ENCODE data around the gene RASSF3.

The RASSF3 gene

DNA sequence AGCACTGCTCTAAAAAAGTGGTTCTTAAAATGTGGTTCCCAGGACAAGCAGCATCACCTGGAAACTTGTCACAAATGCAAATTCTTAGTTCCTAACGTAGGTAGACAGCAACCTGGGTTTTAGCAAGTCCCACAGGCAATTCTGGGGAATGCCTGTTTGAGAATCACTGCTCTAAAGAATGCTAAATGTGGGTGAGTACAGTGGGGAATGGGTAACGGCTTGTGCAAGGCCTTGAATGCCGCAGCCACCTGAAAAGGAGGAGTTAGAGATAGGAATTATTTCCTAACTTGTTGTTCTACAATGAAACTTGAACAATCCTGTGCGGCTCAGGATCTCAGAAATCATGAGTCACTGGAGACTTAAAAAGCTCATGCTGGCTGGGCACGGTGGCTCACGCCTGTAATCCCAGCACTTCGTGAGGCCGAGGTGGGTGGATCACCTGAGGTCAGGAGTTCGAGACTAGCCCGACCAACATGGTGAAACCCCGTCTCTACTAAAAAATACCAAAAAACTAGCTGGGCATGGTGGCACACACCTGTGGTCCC lies 114.0 kb downstream of the RASSF3 start:
- in situ Hi-C loops (cut with HindIII; ENCODE audit: low sequenced_read_pairs): no loop called here
- DNase-seq (ENCODE audit: low read depth, low spot score): no peak
- H3K4me3 ChIP-seq (ENCODE audit: low read depth, low read length): no peak overlapping the region
- TF ChIP-seq, protein P1, sequence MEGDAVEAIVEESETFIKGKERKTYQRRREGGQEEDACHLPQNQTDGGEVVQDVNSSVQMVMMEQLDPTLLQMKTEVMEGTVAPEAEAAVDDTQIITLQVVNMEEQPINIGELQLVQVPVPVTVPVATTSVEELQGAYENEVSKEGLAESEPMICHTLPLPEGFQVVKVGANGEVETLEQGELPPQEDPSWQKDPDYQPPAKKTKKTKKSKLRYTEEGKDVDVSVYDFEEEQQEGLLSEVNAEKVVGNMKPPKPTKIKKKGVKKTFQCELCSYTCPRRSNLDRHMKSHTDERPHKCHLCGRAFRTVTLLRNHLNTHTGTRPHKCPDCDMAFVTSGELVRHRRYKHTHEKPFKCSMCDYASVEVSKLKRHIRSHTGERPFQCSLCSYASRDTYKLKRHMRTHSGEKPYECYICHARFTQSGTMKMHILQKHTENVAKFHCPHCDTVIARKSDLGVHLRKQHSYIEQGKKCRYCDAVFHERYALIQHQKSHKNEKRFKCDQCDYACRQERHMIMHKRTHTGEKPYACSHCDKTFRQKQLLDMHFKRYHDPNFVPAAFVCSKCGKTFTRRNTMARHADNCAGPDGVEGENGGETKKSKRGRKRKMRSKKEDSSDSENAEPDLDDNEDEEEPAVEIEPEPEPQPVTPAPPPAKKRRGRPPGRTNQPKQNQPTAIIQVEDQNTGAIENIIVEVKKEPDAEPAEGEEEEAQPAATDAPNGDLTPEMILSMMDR (IDR thresholded peaks at IDR 0.05; ENCODE audit: low read depth, low read length): no peak

GRCh38 chr12:64729909-64730587 lies 119.8 kb downstream of the RASSF3 start:
- no peak overlapping the region for H3K4me3 ChIP-seq (ENCODE audit: low read depth, low read length)
- DNase-seq (ENCODE audit: low read depth, low spot score): no peak
- TF ChIP-seq, protein P1 (IDR thresholded peaks at IDR 0.05; ENCODE audit: low read depth, low read length): no peak
- in situ Hi-C loops (cut with HindIII; ENCODE audit: low sequenced_read_pairs): no loop called here

GRCh38 chr12:64730588-64730969 lies 120.3 kb downstream of the RASSF3 start:
- DNase-seq (ENCODE audit: low read depth, low spot score): no peak

DNA sequence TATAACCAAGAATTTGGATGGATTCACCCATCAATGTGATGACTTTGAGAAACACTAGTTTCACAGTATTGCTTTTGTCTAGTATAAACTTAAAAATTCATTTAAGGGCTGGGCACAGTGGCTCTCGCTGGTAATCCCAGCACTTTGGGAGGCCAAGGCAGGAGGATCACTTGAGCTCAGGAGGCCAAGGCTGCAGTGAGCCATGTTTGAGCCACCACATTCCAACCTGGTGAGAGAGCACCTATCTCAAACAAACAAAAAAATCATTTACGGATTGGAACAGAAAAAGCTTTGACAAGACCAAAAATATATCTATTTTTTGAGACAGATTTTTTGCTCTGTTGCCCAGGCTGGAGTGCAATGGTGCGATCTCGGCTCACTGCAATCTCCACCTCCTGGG lies 121.4 kb downstream of the RASSF3 start:
- in situ Hi-C loops (cut with HindIII; ENCODE audit: low sequenced_read_pairs): no loop called here
- TF ChIP-seq, protein P1 (IDR thresholded peaks at IDR 0.05; ENCODE audit: low read depth, low read length): no peak
- DNase-seq (ENCODE audit: low read depth, low spot score): no peak
- H3K4me3 ChIP-seq (ENCODE audit: low read depth, low read length): no peak overlapping the region

More at GRCh38 chr12:64730588-64730969, 120.3 kb downstream of the RASSF3 start:
- TF ChIP-seq, protein P1 (IDR thresholded peaks at IDR 0.05; ENCODE audit: low read depth, low read length): no peak
- H3K4me3 ChIP-seq (ENCODE audit: low read depth, low read length): no peak overlapping the region
- in situ Hi-C loops (cut with HindIII; ENCODE audit: low sequenced_read_pairs): no loop called here

GRCh38 chr12:64733857-64734256 lies 123.6 kb downstream of the RASSF3 start:
- in situ Hi-C loops (cut with HindIII; ENCODE audit: low sequenced_read_pairs): no loop called here
- TF ChIP-seq, protein P1 (IDR thresholded peaks at IDR 0.05; ENCODE audit: low read depth, low read length): no peak
- no peak overlapping the region for H3K4me3 ChIP-seq (ENCODE audit: low read depth, low read length)
- no peak for DNase-seq (ENCODE audit: low read depth, low spot score)

- in situ Hi-C loops (cut with HindIII; ENCODE audit: low sequenced_read_pairs): no loop called here
- TF ChIP-seq, protein P1 (IDR thresholded peaks at IDR 0.05; ENCODE audit: low read depth, low read length): no peak
- H3K4me3 ChIP-seq (ENCODE audit: low read depth, low read length): no peak overlapping the region
- DNase-seq (ENCODE audit: low read depth, low spot score): no peak
Measured at GRCh38 chr12:64735442-64735841, 125.1 kb downstream of the RASSF3 start.
